ENCODE data around the gene HMCN2.
"Not testable (repeated sequence)": the region's sequence is repeated elsewhere in the genome, so short reads cannot be mapped to it uniquely, and the experiment has no call there.

HMCN2 gene

GRCh38 chr9:130331573-130331972 is 66.0 kb downstream of the HMCN2 start:
- no peak for DNase-seq

DNA sequence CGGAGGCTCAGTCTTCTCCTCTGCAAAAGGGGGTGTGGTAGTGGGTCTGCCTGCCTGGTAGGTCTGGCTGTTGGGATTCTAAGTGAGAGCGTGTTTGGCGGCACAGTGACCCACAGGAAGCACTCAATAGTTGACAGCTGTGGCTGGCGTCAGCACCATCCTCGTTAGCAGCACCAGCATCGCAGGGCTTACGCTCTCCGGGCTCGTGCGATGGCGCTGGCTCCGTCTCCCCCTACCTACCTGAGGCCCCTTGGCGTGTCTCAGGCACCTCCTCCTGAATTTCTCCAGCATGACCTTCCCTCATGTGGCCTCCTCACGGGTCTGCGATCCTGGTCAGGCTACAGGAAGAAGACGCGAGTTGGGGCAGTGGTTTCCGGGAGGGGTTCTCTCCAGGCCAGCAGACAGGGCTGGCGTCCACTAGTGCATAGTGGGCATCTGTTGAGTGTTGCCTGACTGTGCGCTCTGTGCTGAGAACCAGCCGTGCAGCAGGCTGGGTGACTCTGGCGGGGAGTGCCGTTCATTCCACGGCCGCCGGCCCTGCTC is 66.9 kb downstream of the HMCN2 start:
- no peak for DNase-seq

DNA sequence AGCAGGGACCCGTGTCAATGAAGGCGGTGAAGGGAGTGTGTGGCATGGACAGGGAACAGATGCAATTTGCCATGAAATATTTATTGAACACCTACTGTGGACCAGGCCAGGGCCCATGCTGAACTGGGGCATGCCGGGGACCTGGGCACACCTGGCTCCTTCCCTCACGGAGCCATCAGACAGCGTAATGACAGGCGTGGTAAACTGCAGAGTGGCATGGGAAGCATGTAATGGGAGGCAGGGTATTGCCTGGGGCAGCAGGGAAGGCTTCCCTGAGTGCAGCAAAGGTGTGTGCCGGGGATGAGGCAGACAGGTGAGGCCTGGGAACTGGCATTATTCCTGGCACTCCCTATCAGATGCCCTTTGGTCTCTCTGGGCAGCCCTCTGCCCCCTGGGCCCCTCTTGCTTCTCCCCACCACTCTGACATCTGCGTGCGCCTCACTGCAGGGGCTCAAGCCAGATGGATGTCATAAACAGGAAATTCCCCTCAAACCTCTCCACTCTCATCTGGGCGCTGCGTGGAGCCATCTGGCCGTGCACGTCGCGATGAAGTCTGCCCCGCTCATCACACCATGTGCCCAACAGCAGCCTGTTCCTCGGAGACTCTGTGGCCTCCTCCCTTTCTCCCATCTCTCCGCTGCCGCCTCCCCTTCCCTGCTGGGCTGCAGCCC is 67.6 kb downstream of the HMCN2 start:
- no peak for DNase-seq

DNA sequence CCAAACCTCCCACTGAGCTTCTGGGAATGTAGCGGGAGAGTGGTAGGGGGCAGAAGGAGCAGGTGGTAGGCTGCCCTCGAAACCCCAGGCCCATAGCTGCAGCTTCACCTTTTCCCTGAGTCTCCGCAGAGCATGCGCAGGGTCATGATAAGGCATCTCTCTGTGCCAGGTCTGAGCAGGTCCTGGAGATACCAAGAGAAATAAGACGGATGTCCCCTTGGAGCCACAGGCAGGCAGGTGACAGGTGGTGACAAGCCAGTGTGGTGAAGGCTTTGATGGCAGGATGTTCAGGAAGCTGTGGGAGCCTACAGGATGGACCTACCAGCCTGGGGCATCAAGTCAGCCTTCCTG is 68.1 kb downstream of the HMCN2 start:
- no peak for DNase-seq

DNA sequence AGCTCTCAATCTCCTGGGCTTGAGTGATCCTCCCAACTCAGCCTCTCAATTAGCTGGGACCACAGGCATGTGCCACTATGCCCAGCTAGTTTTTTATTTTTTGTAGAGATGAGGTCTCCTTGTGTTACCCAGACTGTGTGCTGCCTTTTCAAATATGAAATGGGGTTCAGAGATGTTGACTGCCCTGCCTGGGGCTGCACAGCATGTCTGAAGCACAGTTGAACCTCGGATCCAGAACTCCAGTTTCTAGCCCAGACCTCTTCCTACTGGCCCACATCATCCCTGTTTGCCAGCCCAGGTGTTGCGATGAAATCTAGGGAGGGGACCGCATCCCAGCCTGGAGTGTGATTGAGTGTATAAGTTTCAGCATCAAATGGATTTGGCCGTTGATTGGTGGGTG is 69.4 kb downstream of the HMCN2 start:
- DNase-seq: no peak

- no peak for DNase-seq
These were observed 70.6 kb downstream of the HMCN2 start for GRCh38 chr9:130336027-130336610.

- no peak for DNase-seq
These were observed 71.3 kb downstream of the HMCN2 start for GRCh38 chr9:130336885-130337284.

DNA sequence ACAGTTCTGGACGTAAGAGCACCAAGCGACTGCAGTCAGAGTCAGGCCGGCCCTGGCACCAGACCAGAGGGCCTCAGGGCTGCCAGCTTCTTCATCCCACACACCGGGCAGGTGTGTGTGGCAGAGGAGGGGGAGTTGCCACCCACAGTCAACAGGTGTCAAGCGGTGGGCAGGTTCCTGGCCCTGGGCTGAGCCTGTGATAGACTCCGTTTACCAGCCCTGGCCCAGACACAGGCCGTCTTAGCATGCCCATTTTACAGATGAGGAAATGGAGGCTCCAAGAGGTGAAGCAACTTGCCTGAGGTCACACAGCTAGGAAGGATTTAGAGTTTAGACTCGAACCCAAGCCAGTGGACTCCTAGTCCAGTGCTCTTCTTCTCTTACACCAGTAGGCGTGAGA is 71.8 kb downstream of the HMCN2 start:
- no peak for DNase-seq

- DNase-seq: no peak
These were observed 72.3 kb downstream of the HMCN2 start for GRCh38 chr9:130337784-130338380.

GRCh38 chr9:130338891-130339290 is 73.3 kb downstream of the HMCN2 start:
- DNase-seq: not testable (repeated sequence)

- DNase-seq: no peak
These were observed 73.7 kb downstream of the HMCN2 start for GRCh38 chr9:130339306-130339705.

DNA sequence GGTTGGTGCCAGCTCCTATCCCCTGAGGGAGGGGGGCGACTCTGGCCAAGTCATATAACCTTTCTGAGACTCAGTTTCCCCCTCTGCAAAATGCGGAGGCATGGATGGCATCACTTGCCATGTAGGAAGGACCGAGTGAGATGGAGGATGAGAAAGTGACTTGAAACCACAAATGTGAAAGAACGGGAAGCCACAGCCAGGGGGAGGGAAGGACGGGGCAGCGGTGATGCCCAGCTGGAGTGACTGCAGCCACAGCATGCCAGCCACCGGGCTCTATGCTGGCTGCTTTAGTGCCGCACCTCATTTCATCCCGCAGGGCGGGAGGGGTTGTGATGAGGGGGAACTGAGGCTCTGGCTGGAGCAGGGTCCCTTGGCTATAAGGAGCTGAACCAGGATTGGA is 74.5 kb downstream of the HMCN2 start:
- DNase-seq: no peak

DNA sequence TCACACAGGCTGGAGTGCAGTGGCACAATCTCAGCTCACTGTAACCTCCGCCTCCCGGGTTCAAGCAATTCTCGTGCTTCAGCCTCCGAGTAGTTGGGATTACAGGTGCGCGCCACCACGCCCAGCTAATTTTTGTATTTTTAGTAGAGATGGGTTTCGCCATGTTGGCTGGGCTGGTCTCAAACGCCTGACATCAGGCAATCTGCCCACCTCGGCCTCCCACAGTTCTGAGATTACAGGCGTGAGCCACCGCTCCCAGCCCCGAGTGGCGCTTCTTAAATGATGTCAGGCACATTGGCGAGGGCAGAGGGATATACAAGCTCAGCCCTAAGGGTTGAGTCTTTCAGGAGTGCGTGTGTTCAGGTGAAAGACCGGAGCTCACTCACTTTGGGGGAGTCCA is 75.0 kb downstream of the HMCN2 start:
- DNase-seq: not testable (repeated sequence)

- no peak for DNase-seq
These were observed 75.6 kb downstream of the HMCN2 start for GRCh38 chr9:130341128-130341527.

DNA sequence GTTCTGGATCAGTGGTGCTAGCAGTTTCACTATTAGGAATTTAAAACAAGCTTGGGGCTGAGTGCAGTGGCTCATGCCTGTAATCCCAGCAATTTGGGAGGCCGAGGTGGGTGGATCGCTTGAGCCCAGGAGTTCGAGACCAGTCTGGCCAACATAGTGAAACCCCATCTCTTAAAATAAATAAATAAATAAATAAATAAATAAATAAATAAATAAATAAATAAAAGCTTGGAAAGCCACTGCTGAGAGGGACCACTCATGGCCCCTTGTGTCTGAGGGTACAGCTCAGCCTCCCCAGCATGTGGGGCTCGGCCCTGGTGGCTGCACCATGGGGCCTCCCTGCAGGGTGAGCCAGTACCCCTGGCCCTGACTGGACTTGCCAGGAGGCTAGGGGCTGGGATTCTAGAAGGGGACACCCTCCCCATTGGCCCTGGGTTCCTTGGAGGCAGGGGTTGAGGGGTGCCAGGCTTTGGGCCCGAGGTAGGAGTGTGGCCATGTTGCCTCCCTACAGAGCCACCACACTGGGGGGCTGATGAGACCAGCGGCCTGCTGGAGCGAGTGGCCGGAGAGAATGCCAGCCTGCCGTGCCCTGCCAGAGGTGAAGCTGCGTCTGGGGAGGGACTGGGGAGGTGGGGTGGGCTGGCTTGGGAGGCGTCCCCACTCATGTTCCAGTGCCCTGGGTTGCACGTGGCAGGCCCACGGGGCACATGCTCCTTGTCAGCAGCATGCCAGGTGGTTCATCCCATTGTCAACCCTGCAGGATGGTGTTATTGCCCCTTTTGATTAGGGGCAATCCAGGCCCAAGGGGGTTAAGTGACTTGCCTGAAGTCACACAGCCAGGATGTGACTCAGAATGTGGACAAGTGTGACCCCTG is 76.5 kb downstream of the HMCN2 start:
- DNase-seq: no peak

- no peak for DNase-seq
These were observed 77.1 kb downstream of the HMCN2 start for GRCh38 chr9:130342714-130343085.

DNA sequence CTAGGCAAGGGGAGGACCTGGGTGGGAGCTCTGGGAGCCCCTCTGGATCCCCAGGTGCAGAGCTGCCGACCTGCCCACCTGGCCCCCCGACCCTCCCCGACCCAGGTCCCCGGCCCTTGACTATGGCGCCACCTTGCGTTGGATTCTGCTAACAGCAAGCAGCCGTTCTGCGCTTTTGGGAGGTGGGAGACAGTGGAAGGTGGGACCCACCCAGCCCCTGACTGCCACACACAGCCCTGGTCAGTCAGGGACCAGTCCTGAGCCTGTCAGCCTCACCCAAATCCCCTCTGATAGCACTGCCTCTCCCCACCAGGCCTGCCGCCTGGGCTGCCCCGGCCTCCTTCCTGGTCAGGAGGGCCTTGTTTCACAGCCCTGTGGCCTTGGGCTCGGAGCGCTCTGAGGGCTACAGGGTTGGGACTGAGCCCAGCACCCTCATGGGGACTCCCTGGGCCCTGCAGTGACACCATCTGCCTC is 77.9 kb downstream of the HMCN2 start:
- DNase-seq: peak; percentile 2

DNA sequence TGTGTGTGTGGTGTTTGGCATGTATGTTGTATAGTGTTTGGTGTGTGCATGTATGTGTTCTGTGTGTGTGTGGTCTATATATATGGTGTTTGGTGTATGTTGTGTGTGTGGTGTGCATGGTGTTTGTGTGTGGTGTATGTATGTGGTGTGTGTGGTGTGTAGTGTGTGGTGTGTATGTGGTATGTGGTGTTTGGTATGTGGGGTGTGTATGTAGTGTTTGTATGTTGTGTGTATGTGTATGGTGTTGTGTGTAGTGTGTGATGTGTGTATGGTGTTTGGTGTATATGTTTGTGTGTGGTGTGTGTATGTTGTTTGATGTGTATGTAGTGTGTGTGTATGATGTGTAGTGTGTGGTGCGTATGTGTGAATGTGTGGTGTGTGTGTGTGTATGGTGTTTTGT is 78.8 kb downstream of the HMCN2 start:
- no peak for DNase-seq

DNA sequence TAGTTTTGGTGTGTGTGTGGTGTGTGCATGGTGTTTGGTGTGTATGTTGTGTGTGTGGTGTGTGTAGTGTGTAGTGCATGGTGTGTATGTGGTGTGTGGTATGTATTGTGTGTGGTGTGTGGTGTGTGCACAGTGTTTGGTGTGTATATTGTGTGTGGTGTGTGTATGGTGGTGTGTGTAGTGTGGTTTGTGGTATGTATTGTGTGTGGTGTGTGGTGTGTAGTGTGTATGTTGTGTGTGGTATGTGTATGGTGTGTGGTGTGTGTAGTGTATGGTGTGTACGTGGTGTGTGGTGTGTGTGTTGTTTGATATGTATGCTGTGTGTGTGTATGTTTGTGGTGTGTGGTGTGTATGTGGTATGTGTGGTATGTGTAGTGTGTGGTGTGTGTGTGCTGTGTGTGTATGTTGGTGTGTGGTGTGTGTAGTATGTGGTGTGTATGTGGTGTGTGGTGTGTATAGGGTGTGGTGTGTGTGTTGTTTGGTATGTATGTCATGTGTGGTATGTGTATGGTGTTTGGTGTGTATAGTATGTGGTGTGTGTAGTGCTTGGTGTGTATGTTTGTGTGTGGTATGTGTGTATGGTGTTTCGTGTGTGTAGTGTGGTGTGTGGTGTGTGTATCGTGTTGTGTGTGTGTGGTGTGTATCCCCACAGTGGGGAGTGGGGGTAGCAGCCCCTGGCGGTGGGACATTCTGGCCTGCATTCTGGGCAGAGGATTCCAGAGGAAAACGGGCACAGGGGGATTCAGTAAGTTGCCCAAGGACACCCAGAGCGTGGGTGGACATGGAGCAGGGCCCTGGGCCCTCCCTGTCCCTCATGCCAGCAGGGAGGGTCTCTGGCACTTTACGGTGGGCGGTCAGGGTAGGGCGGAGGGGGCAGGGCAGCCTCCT is 79.7 kb downstream of the HMCN2 start:
- no peak for DNase-seq

GRCh38 chr9:130345897-130346385 is 80.4 kb downstream of the HMCN2 start:
- no peak for DNase-seq

DNA sequence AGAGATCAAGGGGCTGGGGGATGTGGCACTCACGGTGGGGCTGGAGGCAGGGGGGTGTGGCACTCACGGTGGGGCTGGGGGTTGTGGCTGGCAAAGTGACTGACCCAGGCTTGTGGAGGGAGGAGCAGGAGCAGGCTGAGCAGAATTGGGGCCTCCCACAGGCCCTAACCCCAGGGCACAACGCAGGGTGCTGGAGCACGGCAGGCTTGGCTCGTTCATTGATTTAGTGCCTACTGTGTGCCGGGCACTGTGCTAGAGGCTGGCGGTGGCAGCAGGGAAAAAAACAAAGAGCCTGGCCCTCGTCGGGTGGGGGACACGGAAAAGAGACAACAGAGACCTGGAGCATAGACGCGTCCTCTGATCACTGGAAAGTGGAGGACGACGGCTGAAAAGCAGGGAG is 80.9 kb downstream of the HMCN2 start:
- DNase-seq: no peak

DNA sequence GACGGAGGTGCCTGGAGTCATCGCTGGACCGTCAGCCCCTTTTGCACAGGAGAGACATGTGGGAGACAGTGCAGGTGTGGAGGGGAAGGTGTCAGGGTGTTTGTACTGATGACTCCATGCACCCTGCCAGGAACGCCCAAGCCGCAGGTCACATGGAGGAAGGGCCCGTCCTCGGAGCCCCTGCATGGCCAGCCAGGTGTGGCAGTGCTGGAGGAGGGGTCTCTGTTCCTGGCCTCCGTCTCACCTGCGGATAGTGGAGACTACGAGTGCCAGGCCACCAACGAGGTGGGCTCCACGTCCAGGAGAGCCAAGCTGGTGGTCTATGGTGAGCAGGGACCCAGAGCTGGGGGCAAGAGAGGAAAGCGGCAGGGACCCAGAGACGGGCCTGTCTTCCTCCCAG is 81.5 kb downstream of the HMCN2 start:
- DNase-seq: no peak

All from CD4-positive, alpha-beta T cell treated with Interleukin-17A for 1 hour (primary cell).